Neural progenitor cell (in vitro differentiated cells): ENCODE data around the gene LMAN1L. TPM values are rescaled to one million over a fixed set of nuclear protein-coding genes. Genes with fewer than 3 reads are reported as not detected.
A peak's percentile ranks its signal among the peaks of the same experiment; 100 is the strongest.

Experiments
- DNase-seq: peaks from one replicate; pipeline ENCODE4 v3.0.0-alpha.2; 2016; ENCODE audit warnings: low spot score
- H2AFZ ChIP-seq: fragments of 200-600 bp; sonication (generic); replicated peaks from 2 replicates; pipeline ENCODE4 v1.6.1; 2016; ENCODE audit warnings: antibody characterized with exemption
- H3F3A ChIP-seq: fragments of 200-600 bp; sonication (generic); 2 replicates; pipeline ENCODE4 v1.6.1; 2016; ENCODE audit warnings: antibody characterized with exemption, low read depth
- H3K27ac ChIP-seq: fragments of 200-600 bp; sonication (generic); 2 replicates; pipeline ENCODE4 v1.5.1; 2016; ENCODE audit warnings: mild to moderate bottlenecking
- H3K27me3 ChIP-seq: fragments of 200-600 bp; sonication (generic); 2 replicates; pipeline ENCODE4 v1.6.1; 2016; ENCODE audit warnings: mild to moderate bottlenecking, moderate library complexity
- H3K36me3 ChIP-seq: fragments of 200-600 bp; sonication (generic); 2 replicates; pipeline ENCODE4 v1.5.1; 2016
- H3K4me1 ChIP-seq: fragments of 200-600 bp; sonication (generic); 2 replicates; pipeline ENCODE4 v1.6.1; 2016; ENCODE audit warnings: mixed run types
- H3K4me2 ChIP-seq: fragments of 200-600 bp; sonication (generic); 2 replicates; pipeline ENCODE4 v1.6.1; 2016
- H3K4me3 ChIP-seq: fragments of 200-600 bp; sonication (generic); 2 replicates; pipeline ENCODE4 v1.5.1; 2016
- H3K79me2 ChIP-seq: fragments of 200-600 bp; sonication (generic); 2 replicates; pipeline ENCODE4 v1.6.1; 2016; ENCODE audit warnings: low read depth
- H3K9ac ChIP-seq: fragments of 200-600 bp; sonication (generic); 2 replicates; pipeline ENCODE4 v1.6.1; 2016
- H3K9me3 ChIP-seq: fragments of 200-600 bp; sonication (generic); 2 replicates; pipeline ENCODE4 v1.5.1; 2016; ENCODE audit warnings: low read depth
- H4K20me1 ChIP-seq: fragments of 200-600 bp; sonication (generic); 2 replicates; pipeline ENCODE4 v1.6.1; 2016; ENCODE audit warnings: low read depth
- H3K27ac Mint-ChIP-seq: 3 replicates; pipeline ENCODE4 v1.8.0; 2021; ENCODE audit warnings: mixed read lengths
- H3K27me3 Mint-ChIP-seq: 2 replicates; pipeline ENCODE4 v1.8.0; 2022; ENCODE audit warnings: low read depth, mild to moderate bottlenecking, inconsistent platforms, moderate library complexity, mixed read lengths; ENCODE audit not compliant: insufficient read depth
- H3K36me3 Mint-ChIP-seq: 3 replicates; pipeline ENCODE4 v1.8.0; 2021; ENCODE audit warnings: mixed read lengths
- H3K4me1 Mint-ChIP-seq: 3 replicates; pipeline ENCODE4 v1.8.0; 2021; ENCODE audit warnings: mixed read lengths
- H3K4me3 Mint-ChIP-seq: 3 replicates; pipeline ENCODE4 v1.8.0; 2021; ENCODE audit warnings: mild to moderate bottlenecking, moderate library complexity, mixed read lengths
- H3K9me3 Mint-ChIP-seq: 3 replicates; pipeline ENCODE4 v1.8.0; 2020; ENCODE audit warnings: mixed read lengths
- EZH2 ChIP-seq: fragments of 200-600 bp; sonication (generic); IDR thresholded peaks from 2 replicates; pipeline ENCODE4 v1.6.1; 2017; ENCODE audit warnings: antibody characterized with exemption, mild to moderate bottlenecking, moderate library complexity
- EZH2phosphoT487 ChIP-seq: fragments of 200-600 bp; sonication (generic); IDR thresholded peaks from 2 replicates; pipeline ENCODE4 v1.6.1; 2017; ENCODE audit warnings: antibody characterized with exemption
- total RNA-seq: library from RNA; depleted of rRNA; stranded (reverse); fragments of >200 nt; gene quantifications from 2 replicates; pipeline ENCODE4 v1.2.3, GENCODE V29; 2015; ENCODE audit warnings: low replicate concordance
- TF ChIP-seq, protein P1 (sequence below): fragments of 200-600 bp; sonication (generic); IDR thresholded peaks from 2 replicates; pipeline ENCODE4 v1.5.1; 2017; ENCODE audit warnings: antibody characterized with exemption, mild to moderate bottlenecking

LMAN1L gene
- total RNA-seq, 1 donor from 2014 or later: not detected

DNA sequence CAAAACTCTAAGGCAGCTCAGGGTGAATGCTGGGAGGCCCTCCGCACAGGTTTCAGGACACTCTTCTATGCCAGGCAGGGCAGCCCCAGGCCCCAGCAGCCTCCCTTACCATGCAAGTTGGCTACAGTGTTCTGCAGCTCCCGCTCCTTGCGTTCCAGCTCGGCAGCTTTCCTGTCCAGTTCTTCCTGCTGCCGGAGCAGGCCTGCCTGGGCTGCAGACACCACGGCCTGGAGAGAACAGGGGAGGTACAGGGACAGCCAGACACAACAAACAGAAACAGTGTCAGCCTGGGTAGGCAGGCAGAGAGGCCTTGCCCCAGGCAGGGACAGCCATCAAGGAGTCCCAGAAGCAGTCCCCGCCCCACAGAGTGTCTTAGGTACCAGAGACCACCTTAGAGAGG, 39.3 kb downstream of the LMAN1L start:
- H3K4me2 ChIP-seq: no peak overlapping the region
- H3K4me1 ChIP-seq: no peaks in the 10 kb centered on the region
- no peak for TF ChIP-seq EZH2
- TF ChIP-seq, protein P1, sequence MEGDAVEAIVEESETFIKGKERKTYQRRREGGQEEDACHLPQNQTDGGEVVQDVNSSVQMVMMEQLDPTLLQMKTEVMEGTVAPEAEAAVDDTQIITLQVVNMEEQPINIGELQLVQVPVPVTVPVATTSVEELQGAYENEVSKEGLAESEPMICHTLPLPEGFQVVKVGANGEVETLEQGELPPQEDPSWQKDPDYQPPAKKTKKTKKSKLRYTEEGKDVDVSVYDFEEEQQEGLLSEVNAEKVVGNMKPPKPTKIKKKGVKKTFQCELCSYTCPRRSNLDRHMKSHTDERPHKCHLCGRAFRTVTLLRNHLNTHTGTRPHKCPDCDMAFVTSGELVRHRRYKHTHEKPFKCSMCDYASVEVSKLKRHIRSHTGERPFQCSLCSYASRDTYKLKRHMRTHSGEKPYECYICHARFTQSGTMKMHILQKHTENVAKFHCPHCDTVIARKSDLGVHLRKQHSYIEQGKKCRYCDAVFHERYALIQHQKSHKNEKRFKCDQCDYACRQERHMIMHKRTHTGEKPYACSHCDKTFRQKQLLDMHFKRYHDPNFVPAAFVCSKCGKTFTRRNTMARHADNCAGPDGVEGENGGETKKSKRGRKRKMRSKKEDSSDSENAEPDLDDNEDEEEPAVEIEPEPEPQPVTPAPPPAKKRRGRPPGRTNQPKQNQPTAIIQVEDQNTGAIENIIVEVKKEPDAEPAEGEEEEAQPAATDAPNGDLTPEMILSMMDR: no peak
- H3K27ac Mint-ChIP-seq: no peak overlapping the region
- H2AFZ ChIP-seq: no peak overlapping the region
- peaks cover 16% of the 10 kb centered on the region for H3K36me3 Mint-ChIP-seq
- no peaks in the 10 kb centered on the region for H3K9me3 Mint-ChIP-seq
- DNase-seq: no peak
- no peak overlapping the region for H3K4me3 Mint-ChIP-seq
- H3K27me3 Mint-ChIP-seq: peaks cover 3% of the 10 kb centered on the region
- H3K9ac ChIP-seq: no peak overlapping the region
- H3K9me3 ChIP-seq: no peaks in the 10 kb centered on the region
- H4K20me1 ChIP-seq: peaks cover 8% of the 10 kb centered on the region
- no peaks in the 10 kb centered on the region for H3K27me3 ChIP-seq
- no peak overlapping the region for H3K4me3 ChIP-seq
- H3K27ac ChIP-seq: no peak overlapping the region
- peaks cover 11% of the 10 kb centered on the region for H3K4me1 Mint-ChIP-seq
- no peaks in the 10 kb centered on the region for H3K36me3 ChIP-seq
- no peaks in the 10 kb centered on the region for H3K79me2 ChIP-seq
- no peaks in the 10 kb centered on the region for H3F3A ChIP-seq

- DNase-seq: no peak
These were observed 41.9 kb downstream of the LMAN1L start for GRCh38 chr15:74854453-74855022.

GRCh38 chr15:74855857-74856256, 43.2 kb downstream of the LMAN1L start:
- peaks cover 13% of the 10 kb centered on the region for H4K20me1 ChIP-seq
- H3K27ac ChIP-seq: no peak overlapping the region
- peaks cover 9% of the 10 kb centered on the region for H3K79me2 ChIP-seq
- peaks cover 9% of the 10 kb centered on the region for H3K36me3 Mint-ChIP-seq
- DNase-seq: no peak
- peaks cover 3% of the 10 kb centered on the region for H3K27me3 Mint-ChIP-seq
- H3K36me3 ChIP-seq: no peaks in the 10 kb centered on the region
- no peak overlapping the region for H3K4me3 Mint-ChIP-seq
- H3K4me3 ChIP-seq: no peak overlapping the region
- no peaks in the 10 kb centered on the region for H3K9me3 ChIP-seq
- H3K4me1 Mint-ChIP-seq: peaks cover 7% of the 10 kb centered on the region
- TF ChIP-seq EZH2phosphoT487 (no peak), EZH2 (no peak)
- TF ChIP-seq, protein P1: no peak
- H3K4me2 ChIP-seq: no peak overlapping the region
- no peaks in the 10 kb centered on the region for H3K27me3 ChIP-seq
- H3K9me3 Mint-ChIP-seq: no peaks in the 10 kb centered on the region
- no peak overlapping the region for H2AFZ ChIP-seq
- H3K27ac Mint-ChIP-seq: peak overlapping the region; percentile 74
- no peak overlapping the region for H3K9ac ChIP-seq
- no peaks in the 10 kb centered on the region for H3K4me1 ChIP-seq
- H3F3A ChIP-seq: no peaks in the 10 kb centered on the region

More at GRCh38 chr15:74854453-74855022, 41.9 kb downstream of the LMAN1L start:
- no peak overlapping the region for H3K27ac ChIP-seq
- no peak overlapping the region for H3K4me3 Mint-ChIP-seq
- H3K27me3 ChIP-seq: no peaks in the 10 kb centered on the region
- peaks cover 13% of the 10 kb centered on the region for H4K20me1 ChIP-seq
- H3K79me2 ChIP-seq: no peaks in the 10 kb centered on the region
- H3K9me3 ChIP-seq: no peaks in the 10 kb centered on the region
- H3K27me3 Mint-ChIP-seq: peaks cover 3% of the 10 kb centered on the region
- H3K9me3 Mint-ChIP-seq: no peaks in the 10 kb centered on the region
- H2AFZ ChIP-seq: no peak overlapping the region
- H3K4me3 ChIP-seq: no peak overlapping the region
- H3K9ac ChIP-seq: no peak overlapping the region
- peaks cover 9% of the 10 kb centered on the region for H3K36me3 Mint-ChIP-seq
- no peaks in the 10 kb centered on the region for H3F3A ChIP-seq
- no peak overlapping the region for H3K4me2 ChIP-seq
- TF ChIP-seq, protein P1: no peak
- TF ChIP-seq EZH2phosphoT487: no peak
- no peaks in the 10 kb centered on the region for H3K4me1 ChIP-seq
- H3K36me3 ChIP-seq: no peaks in the 10 kb centered on the region
- H3K4me1 Mint-ChIP-seq: peaks cover 7% of the 10 kb centered on the region
- no peak overlapping the region for H3K27ac Mint-ChIP-seq
